ENCODE results near the gene TRMT61B. TPM values are rescaled to one million over a fixed set of nuclear protein-coding genes. Genes with fewer than 3 reads are reported as not detected.
A peak's percentile ranks its signal among the peaks of the same experiment; 100 is the strongest.

TRMT61B gene
- total and polyA plus RNA-seq, 2 of the 13 experiments (the other 11 are each of a cell fraction or from before 2014, with no cell fraction given) = 19.7 to 23.5 TPM

DNA sequence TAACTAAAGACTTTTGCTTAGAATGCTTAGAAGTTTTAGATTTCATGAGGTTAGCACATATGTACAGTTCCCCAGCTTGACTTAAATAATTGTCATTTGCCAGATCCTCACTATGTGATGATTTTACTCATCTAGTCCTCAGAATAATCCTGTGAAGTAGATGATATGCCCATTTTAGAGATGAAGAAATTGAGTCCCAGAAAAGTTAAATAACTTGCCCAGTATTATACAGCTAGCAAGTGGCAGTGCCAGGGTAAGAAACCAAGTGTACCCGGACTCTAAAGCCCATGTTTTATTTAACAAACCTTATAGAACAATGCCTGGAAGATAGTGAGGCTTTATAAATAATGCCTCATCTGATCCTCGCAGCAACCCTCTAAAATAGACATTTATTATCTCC is 31.1 kb downstream of the TRMT61B start:
- ATAC-seq (no peak), DNase-seq (ENCODE audit: low spot score) (no peak), FAIRE-seq (no peak)
- no peak overlapping the region for H3K4me3 ChIP-seq (replicated peaks in 1 of 3; ENCODE audit: insufficient read depth in 1 of 3, low read depth in 2 of 3, low read length in 3 of 3)
- ChIA-PET POLR2A (no interaction called here), CTCF (ENCODE audit: low intra/inter-chr PET ratio, low total read pairs) (no interaction called here)
- TF ChIP-seq ZNF629 (CRISPR knock-in tag; conservative IDR thresholded peaks at IDR 0.05) = peak; percentile 53; the same call in 1 of the 2 replicates
- TF ChIP-seq, protein P1, sequence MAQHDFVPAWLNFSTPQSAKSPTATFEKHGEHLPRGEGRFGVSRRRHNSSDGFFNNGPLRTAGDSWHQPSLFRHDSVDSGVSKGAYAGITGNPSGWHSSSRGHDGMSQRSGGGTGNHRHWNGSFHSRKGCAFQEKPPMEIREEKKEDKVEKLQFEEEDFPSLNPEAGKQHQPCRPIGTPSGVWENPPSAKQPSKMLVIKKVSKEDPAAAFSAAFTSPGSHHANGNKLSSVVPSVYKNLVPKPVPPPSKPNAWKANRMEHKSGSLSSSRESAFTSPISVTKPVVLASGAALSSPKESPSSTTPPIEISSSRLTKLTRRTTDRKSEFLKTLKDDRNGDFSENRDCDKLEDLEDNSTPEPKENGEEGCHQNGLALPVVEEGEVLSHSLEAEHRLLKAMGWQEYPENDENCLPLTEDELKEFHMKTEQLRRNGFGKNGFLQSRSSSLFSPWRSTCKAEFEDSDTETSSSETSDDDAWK (CRISPR knock-in tag; IDR thresholded peaks at IDR 0.05) = no peak
- no TSS peak for BruUV-seq (replicated peaks)
- H3K4me1 ChIP-seq (ENCODE audit: insufficient read depth, low read length) = no peaks in the 10 kb centered on the region
- intact Hi-C loops (cut with micrococcal nuclease; ENCODE audit: unreplicated experiment) (no loop called here), in situ Hi-C loops (cut with HindIII; ENCODE audit: extremely low pct_ligation_motif_present, low pct_unique_long_range_greater_than_20kb) (no loop called here)
- H3K9me3 ChIP-seq (ENCODE audit: low read length) = no peaks in the 10 kb centered on the region
- WGBS (ENCODE audit: low lambda C conversion rate) = 91% methylated on average over 2 of the region's 2 CpGs
- no peaks in the 10 kb centered on the region for H3K27me3 ChIP-seq (ENCODE audit: control insufficient read depth in 1 of 2, insufficient read depth in 2 of 2, low read length in 2 of 2)
- H4K20me1 ChIP-seq (ENCODE audit: insufficient read depth, low read length) = no peaks in the 10 kb centered on the region
- no peak overlapping the region for H3K27ac ChIP-seq (ENCODE audit: extremely low read length, insufficient read depth, low read length)
- H2AFZ ChIP-seq (ENCODE audit: low read length) = no peak overlapping the region
- no peak overlapping the region for H3K4me2 ChIP-seq (ENCODE audit: low read depth, low read length)
- no peak overlapping the region for H3K9ac ChIP-seq (ENCODE audit: insufficient read depth, low read depth, low read length)
- no peaks in the 10 kb centered on the region for H3K36me3 ChIP-seq (replicated peaks in 1 of 2; ENCODE audit: control insufficient read depth in 1 of 2, insufficient read depth in 2 of 2, low read length in 2 of 2)
- no peaks in the 10 kb centered on the region for H3K79me2 ChIP-seq (ENCODE audit: insufficient read depth, low read length)

DNA sequence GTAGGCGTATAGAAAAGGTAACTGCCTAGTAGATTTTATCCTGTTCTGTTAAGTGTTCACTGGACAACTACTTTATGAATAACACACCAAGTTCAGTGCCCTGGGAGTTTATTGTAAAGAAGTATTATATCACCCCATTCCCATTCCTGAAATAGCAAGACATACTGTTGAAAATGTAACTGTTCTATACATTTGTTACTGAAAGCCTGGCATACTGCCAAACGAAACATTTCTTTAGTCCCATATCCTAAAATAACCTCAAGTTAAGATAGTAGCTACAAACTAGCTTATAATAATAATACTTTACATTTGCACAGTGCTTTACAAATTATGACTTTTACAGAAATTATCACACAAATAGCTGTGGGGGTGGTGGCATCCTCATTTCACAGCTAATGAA is 34.3 kb downstream of the TRMT61B start:
- H3K79me2 ChIP-seq (ENCODE audit: insufficient read depth, low read length) = no peaks in the 10 kb centered on the region
- intact Hi-C loops (cut with micrococcal nuclease; ENCODE audit: unreplicated experiment) (no loop called here), in situ Hi-C loops (cut with HindIII; ENCODE audit: extremely low pct_ligation_motif_present, low pct_unique_long_range_greater_than_20kb) (no loop called here)
- no peaks in the 10 kb centered on the region for H4K20me1 ChIP-seq (ENCODE audit: insufficient read depth, low read length)
- 61% methylated on average over 2 of the region's 2 CpGs for WGBS (ENCODE audit: low lambda C conversion rate)
- H3K27ac ChIP-seq (ENCODE audit: extremely low read length, insufficient read depth, low read length) = no peak overlapping the region
- CTCF ChIA-PET (ENCODE audit: low intra/inter-chr PET ratio, low total read pairs) = no interaction called here
- no peaks in the 10 kb centered on the region for H3K4me1 ChIP-seq (ENCODE audit: insufficient read depth, low read length)
- no peaks in the 10 kb centered on the region for H3K36me3 ChIP-seq (replicated peaks in 1 of 2; ENCODE audit: control insufficient read depth in 1 of 2, insufficient read depth in 2 of 2, low read length in 2 of 2)
- no peak overlapping the region for H2AFZ ChIP-seq (ENCODE audit: low read length)
- no peak for TF ChIP-seq ZMAT5 (CRISPR knock-in tag; IDR thresholded peaks at IDR 0.05; ENCODE audit: borderline replicate concordance, low read depth)
- TF ChIP-seq ZNF768 (CRISPR knock-in tag; IDR thresholded peaks at IDR 0.05) = no peak
- no peak for TF ChIP-seq ZNF274 (CRISPR knock-in tag; IDR thresholded peaks at IDR 0.05)
- TF ChIP-seq LCORL (IDR thresholded peaks at IDR 0.05) = peak; percentile 74; the same call in 1 of the 2 replicates
- no peak for TF ChIP-seq LCORL (CRISPR knock-in tag; IDR thresholded peaks at IDR 0.05)
- TF ChIP-seq HOXA9 (CRISPR knock-in tag; IDR thresholded peaks at IDR 0.05; ENCODE audit: borderline replicate concordance) = no peak
- TF ChIP-seq FOSL1 (CRISPR knock-in tag; IDR thresholded peaks at IDR 0.05; ENCODE audit: borderline replicate concordance) = no peak
- no peak for ATAC-seq
- no TSS peak for BruUV-seq (replicated peaks)
- no peak overlapping the region for H3K4me3 ChIP-seq (replicated peaks in 1 of 3; ENCODE audit: insufficient read depth in 1 of 3, low read depth in 2 of 3, low read length in 3 of 3)
- DNase-seq (ENCODE audit: low spot score) = no peak
- H3K9me3 ChIP-seq (ENCODE audit: low read length) = no peaks in the 10 kb centered on the region
- H3K27me3 ChIP-seq (ENCODE audit: control insufficient read depth in 1 of 2, insufficient read depth in 2 of 2, low read length in 2 of 2) = no peaks in the 10 kb centered on the region
- no peak for FAIRE-seq
- no peak overlapping the region for H3K9ac ChIP-seq (ENCODE audit: insufficient read depth, low read depth, low read length)
- POLR2A ChIA-PET = no interaction called here
- H3K4me2 ChIP-seq (ENCODE audit: low read depth, low read length) = no peak overlapping the region
